GM23248 (cell line): ENCODE results near the gene KHDC4. TPM values are rescaled to one million over a fixed set of nuclear protein-coding genes. Genes with fewer than 3 reads are reported as not detected.

Experiments used
- DNase-seq: peaks from one replicate; pipeline ENCODE4 v3.0.0-alpha.2; 2015
- H2AFZ ChIP-seq: fragments of 200-600 bp; sonication (generic); 2 replicates; pipeline ENCODE4 v1.6.1; 2016; ENCODE audit warnings: antibody characterized with exemption
- H3F3A ChIP-seq: fragments of 200-600 bp; sonication (generic); 2 replicates; pipeline ENCODE4 v1.6.1; 2016; ENCODE audit warnings: mild to moderate bottlenecking, antibody characterized with exemption, mixed run types; ENCODE audit not compliant: insufficient read depth
- H3K27ac ChIP-seq: fragments of 200-600 bp; sonication (generic); 2 replicates; pipeline ENCODE4 v1.5.1; 2016; ENCODE audit warnings: mild to moderate bottlenecking
- H3K27me3 ChIP-seq: fragments of 200-600 bp; sonication (generic); replicated peaks from 2 replicates; pipeline ENCODE4 v1.6.1; 2016; ENCODE audit warnings: mild to moderate bottlenecking; ENCODE audit not compliant: insufficient read depth
- H3K36me3 ChIP-seq: fragments of 200-600 bp; sonication (generic); 2 replicates; pipeline ENCODE4 v1.6.1; 2016; ENCODE audit warnings: low read depth, mild to moderate bottlenecking
- H3K4me1 ChIP-seq: fragments of 200-600 bp; sonication (generic); 2 replicates; pipeline ENCODE4 v1.6.1; 2016; ENCODE audit warnings: mild to moderate bottlenecking; ENCODE audit not compliant: insufficient read depth
- H3K4me2 ChIP-seq: fragments of 200-600 bp; sonication (generic); one replicate; pipeline ENCODE4 v1.6.1; 2016; ENCODE audit warnings: mild to moderate bottlenecking; ENCODE audit not compliant: unreplicated experiment
- H3K4me3 ChIP-seq: fragments of 200-600 bp; sonication (generic); 2 replicates; pipeline ENCODE4 v1.5.1; 2016; ENCODE audit warnings: mild to moderate bottlenecking
- H3K79me2 ChIP-seq: fragments of 200-600 bp; sonication (generic); 2 replicates; pipeline ENCODE4 v1.6.1; 2016; ENCODE audit warnings: mild to moderate bottlenecking; ENCODE audit not compliant: insufficient read depth
- H3K9ac ChIP-seq: fragments of 200-600 bp; sonication (generic); 2 replicates; pipeline ENCODE4 v1.6.1; 2016; ENCODE audit warnings: mild to moderate bottlenecking
- H3K9me2 ChIP-seq: fragments of 200-600 bp; sonication (generic); 2 replicates; pipeline ENCODE4 v1.6.1; 2016; ENCODE audit warnings: mixed run types, mild to moderate bottlenecking, moderate library complexity; ENCODE audit not compliant: insufficient read depth
- H3K9me3 ChIP-seq: fragments of 200-600 bp; sonication (generic); one replicate; pipeline ENCODE4 v1.6.1; 2017; ENCODE audit warnings: low read depth
- H4K20me1 ChIP-seq: fragments of 200-600 bp; sonication (generic); 2 replicates; pipeline ENCODE4 v1.6.0; 2016; ENCODE audit not compliant: insufficient read depth
- EZH2 ChIP-seq: fragments of 200-600 bp; sonication (generic); IDR thresholded peaks from 2 replicates; pipeline ENCODE4 v1.6.1; 2018; ENCODE audit warnings: antibody characterized with exemption, mild to moderate bottlenecking; ENCODE audit not compliant: insufficient read depth, poor library complexity, severe bottlenecking
- EZH2phosphoT487 ChIP-seq: fragments of 200-600 bp; sonication (generic); IDR thresholded peaks from 2 replicates; pipeline ENCODE4 v1.6.1; 2018; ENCODE audit warnings: antibody characterized with exemption, moderate library complexity, mild to moderate bottlenecking, low read depth; ENCODE audit not compliant: insufficient read depth
- WGBS, 2 experiments: methylation state at CpG; one replicate each; pipeline ENCODE4 v1.1.6; 2015 to 2017; ENCODE audit warnings: low lambda C conversion rate in 2 of 2, low coverage in 1 of 2; ENCODE audit errors: missing lambda C conversion rate in 2 of 2; 5-methylcytosine and 5-hydroxymethylcytosine counted together
- in situ Hi-C: fragments of 300-500 bp; cut with MboI; formaldehyde crosslinking; loops from 2 replicates; pipeline ENCODE4 v1.15.0; 2020
- polyA plus RNA-seq: library from polyadenylated mRNA; unstranded; fragments of >200 nt; fragmentation: Nextera tagmentation; extraction: Ambion mirVana; gene quantifications from 2 replicates; pipeline ENCODE4 v1.2.1, GENCODE V29; 2016
- total RNA-seq: library from RNA; depleted of rRNA; stranded (reverse); fragments of >200 nt; shearing (Covaris generic); gene quantifications from 2 replicates; pipeline ENCODE4 v1.2.3, GENCODE V29; 2014

The KHDC4 gene
- total and polyA plus RNA-seq, 2 experiments from 2014 or later, result 24.2 to 27.8 TPM

- TF ChIP-seq EZH2phosphoT487 (no peak), EZH2 (no peak)
- Histone ChIP-seq H3F3A (peaks cover 52% of the 10 kb centered on the region), H3K9me2 (no peaks in the 10 kb centered on the region), H3K4me2 (peak overlapping the region; percentile 97), H3K9ac (peak overlapping the region; percentile 97), H3K9me3 (no peaks in the 10 kb centered on the region), H4K20me1 (peaks cover 12% of the 10 kb centered on the region; the same call in 1 of the 2 replicates), H2AFZ (no peak overlapping the region), H3K27ac (peak overlapping the region; percentile 96), H3K27me3 (no peaks in the 10 kb centered on the region), H3K36me3 (peaks cover 8% of the 10 kb centered on the region; the same call in 1 of the 2 replicates), H3K79me2 (peaks cover 100% of the 10 kb centered on the region), H3K4me1 (peaks cover 42% of the 10 kb centered on the region), H3K4me3 (peak overlapping the region; percentile 94)
- in situ Hi-C loops, result no loop called here
- no peak for DNase-seq
- WGBS, 2 experiments, result 17 to 20% methylated on average over 4 of the region's 4 CpGs
Observed at GRCh38 chr1:155975375-155976061, 41.3 kb upstream of the KHDC4 start.

GRCh38 chr1:155974208-155975115 lies 40.2 kb upstream of the KHDC4 start:
- Histone ChIP-seq H3K79me2 (peaks cover 100% of the 10 kb centered on the region), H3K36me3 (peaks cover 8% of the 10 kb centered on the region; the same call in 1 of the 2 replicates), H3K9me3 (no peaks in the 10 kb centered on the region), H3K27me3 (no peaks in the 10 kb centered on the region), H3K4me2 (peak overlapping the region; percentile 97), H3K9ac (peak overlapping the region; percentile 97), H3F3A (peaks cover 50% of the 10 kb centered on the region), H3K9me2 (no peaks in the 10 kb centered on the region), H3K27ac (peak overlapping the region; percentile 96), H3K4me1 (peaks cover 42% of the 10 kb centered on the region), H2AFZ (no peak overlapping the region), H3K4me3 (peak overlapping the region; percentile 94), H4K20me1 (peaks cover 12% of the 10 kb centered on the region; the same call in 1 of the 2 replicates)
- TF ChIP-seq EZH2phosphoT487, result no peak
- no peak for TF ChIP-seq EZH2
- in situ Hi-C loops, result no loop called here
- DNase-seq, result no peak
- 48 to 50% methylated on average over 13 of the region's 13 CpGs for WGBS, 2 experiments

- peaks cover 13% of the 10 kb centered on the region; the same call in 1 of the 2 replicates for H3K36me3 ChIP-seq
- no peak for DNase-seq
- no peaks in the 10 kb centered on the region for H3K9me3 ChIP-seq
- peaks cover 100% of the 10 kb centered on the region for H3K79me2 ChIP-seq
- 78 to 80% methylated on average over 2 to 3 of the region's 3 CpGs for WGBS, 2 experiments
- H3K4me1 ChIP-seq, result peaks cover 50% of the 10 kb centered on the region
- H3K27ac ChIP-seq, result no peak overlapping the region
- no peak overlapping the region for H3K4me2 ChIP-seq
- peaks cover 43% of the 10 kb centered on the region for H3F3A ChIP-seq
- no peak overlapping the region for H3K9ac ChIP-seq
- H3K9me2 ChIP-seq, result no peaks in the 10 kb centered on the region
- TF ChIP-seq EZH2, result no peak
- no peak for TF ChIP-seq EZH2phosphoT487
- no peak overlapping the region for H2AFZ ChIP-seq
- peaks cover 12% of the 10 kb centered on the region; the same call in 1 of the 2 replicates for H4K20me1 ChIP-seq
- no peaks in the 10 kb centered on the region for H3K27me3 ChIP-seq
- in situ Hi-C loops, result no loop called here
- H3K4me3 ChIP-seq, result no peak overlapping the region
Observed at GRCh38 chr1:155973723-155974122, 39.5 kb upstream of the KHDC4 start.

- no peak for DNase-seq
- in situ Hi-C loops, result no loop called here
- Histone ChIP-seq H3K4me2 (peak overlapping the region; percentile 4), H3K27ac (peak overlapping the region; percentile 34), H3K9me2 (no peaks in the 10 kb centered on the region), H3F3A (peaks cover 48% of the 10 kb centered on the region), H4K20me1 (peaks cover 12% of the 10 kb centered on the region; the same call in 1 of the 2 replicates), H3K79me2 (peaks cover 100% of the 10 kb centered on the region), H3K4me3 (no peak overlapping the region), H3K9me3 (no peaks in the 10 kb centered on the region), H3K4me1 (peaks cover 51% of the 10 kb centered on the region), H3K27me3 (no peaks in the 10 kb centered on the region), H3K9ac (peak overlapping the region; percentile 2; the same call in 1 of the 2 replicates), H2AFZ (no peak overlapping the region), H3K36me3 (peaks cover 28% of the 10 kb centered on the region)
- TF ChIP-seq EZH2 (no peak), EZH2phosphoT487 (no peak)
- WGBS, 2 experiments, result 81 to 85% methylated on average over 9 of the region's 9 CpGs
Observed at GRCh38 chr1:155971910-155972809, 37.9 kb upstream of the KHDC4 start.
